GM19397 (cell line): ENCODE data around the gene TM4SF18.
"Not testable (repeated sequence)": the region's sequence is repeated elsewhere in the genome, so short reads cannot be mapped to it uniquely, and the experiment has no call there.

Experiments used
- ATAC-seq: cut with Tn5 transposase; IDR thresholded peaks from one replicate; pipeline ENCODE4 v1.9.1; 2021; ENCODE audit warnings: mild to moderate bottlenecking, moderate library complexity; ENCODE audit not compliant: unreplicated experiment

The TM4SF18 gene, protein sequence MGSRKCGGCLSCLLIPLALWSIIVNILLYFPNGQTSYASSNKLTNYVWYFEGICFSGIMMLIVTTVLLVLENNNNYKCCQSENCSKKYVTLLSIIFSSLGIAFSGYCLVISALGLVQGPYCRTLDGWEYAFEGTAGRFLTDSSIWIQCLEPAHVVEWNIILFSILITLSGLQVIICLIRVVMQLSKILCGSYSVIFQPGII

DNA sequence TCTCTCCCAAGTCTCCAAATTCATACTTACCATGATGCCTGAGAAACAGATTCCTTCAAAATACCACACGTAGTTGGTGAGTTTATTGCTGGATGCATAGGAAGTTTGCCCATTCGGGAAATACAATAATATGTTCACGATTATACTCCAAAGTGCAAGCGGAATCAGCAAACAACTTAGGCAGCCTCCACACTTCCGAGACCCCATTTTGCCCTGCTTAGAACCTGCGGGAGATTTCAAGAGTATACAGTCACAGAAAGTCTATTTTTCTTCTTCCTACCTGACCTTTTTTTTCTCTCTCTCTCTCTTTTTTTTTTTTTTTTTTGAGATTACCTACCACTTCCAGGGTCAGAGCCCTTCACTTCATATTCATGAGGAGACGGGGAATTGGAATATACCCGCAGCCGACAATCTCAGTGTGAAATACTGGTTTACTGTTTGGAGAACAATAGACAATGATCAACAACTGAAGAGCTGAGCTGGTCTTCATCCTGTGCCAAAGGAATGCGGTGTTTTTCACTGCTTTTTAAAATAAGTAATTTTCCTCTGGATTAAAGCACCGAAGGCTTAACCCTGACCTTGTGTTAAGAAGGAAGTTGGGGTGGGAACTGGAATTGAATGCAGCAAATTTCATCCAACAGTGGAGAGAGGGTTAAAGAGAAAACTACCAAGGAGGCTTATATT lies at the start of gene TM4SF18:
Gene TM4SF18 (minus strand): TSS at position 461 of the 684 bp plus-strand sequence. CDS start 254 bp downstream, at position 207.
- ATAC-seq: no peak

DNA sequence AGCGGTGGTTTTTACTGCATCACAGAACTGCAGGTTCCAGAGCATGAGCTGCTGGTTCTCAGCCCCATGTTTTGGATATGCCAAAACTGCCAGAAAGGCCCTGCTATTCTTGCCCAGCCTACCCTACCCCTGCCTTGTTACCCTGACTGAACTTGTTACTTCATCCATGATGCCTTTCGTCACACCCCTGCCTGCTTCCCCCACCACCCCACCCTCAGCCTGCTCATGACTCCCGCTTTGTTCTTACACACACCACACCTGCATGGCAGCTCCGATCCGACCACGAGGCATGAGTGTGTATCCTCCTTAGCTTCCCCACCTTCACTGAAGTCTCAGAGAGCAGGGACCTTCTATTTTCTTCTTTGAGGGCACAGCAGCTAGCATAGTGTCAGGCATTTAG lies 49.1 kb upstream of the TM4SF18 start:
- no peak for ATAC-seq

DNA sequence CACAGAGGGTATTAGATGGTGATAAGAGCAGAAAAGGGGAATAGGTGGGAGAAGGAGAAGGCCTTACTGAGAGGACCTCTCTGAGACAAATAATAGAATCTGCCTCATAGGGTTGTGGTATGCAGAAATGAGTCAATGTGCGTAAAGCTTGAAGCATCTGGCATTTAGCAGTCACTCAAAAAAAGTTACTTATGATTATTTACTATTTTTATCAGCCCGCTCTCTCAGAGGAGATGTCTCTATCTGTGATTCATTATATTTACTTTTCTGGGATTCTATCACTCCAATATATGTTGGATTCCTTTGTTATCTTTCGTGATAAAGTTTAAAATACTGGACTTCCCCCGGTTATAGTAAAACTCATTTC lies 48.6 kb upstream of the TM4SF18 start:
- ATAC-seq: no peak

DNA sequence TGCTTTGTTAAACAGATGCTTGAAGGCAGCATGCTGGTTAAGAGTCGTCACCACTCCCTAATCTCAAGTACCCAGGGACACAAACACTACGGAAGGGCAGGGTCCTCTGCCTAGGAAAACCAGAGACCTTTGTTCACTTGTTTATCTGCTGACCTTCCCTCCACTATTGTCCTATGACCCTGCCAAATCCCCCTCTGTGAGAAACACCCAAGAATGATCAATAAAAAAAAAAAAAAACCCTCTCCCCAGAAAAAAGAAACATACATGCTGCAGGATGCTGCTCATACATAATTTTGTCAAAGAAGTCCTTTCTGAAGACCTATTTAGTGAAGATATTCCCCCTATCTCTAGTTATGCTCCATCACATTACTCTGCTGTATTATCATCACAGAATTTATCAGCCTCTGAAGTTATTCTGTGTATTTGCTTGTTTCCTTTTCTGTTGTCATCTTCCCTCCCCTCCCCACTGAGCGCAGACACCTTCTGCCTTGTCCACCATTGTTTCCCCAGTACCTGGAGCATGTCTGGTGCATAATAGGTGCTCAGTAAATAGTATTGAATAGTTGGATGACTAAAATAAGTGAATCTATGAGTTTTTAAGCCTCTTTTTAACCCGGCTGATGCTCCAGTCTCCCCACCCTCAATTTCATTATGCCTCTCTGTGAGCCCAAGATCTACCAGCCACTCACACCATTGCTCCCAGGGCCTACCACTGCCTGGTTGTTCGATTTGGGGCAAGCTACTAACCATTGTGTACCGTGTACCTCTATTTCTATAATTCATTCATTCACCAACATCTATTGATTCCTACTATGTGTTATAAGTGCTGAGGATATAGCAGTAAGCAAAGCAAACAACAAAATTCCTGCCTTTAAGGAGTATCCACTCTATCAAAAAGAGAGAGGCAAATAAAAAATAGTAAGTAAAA lies 48.0 kb upstream of the TM4SF18 start:
- ATAC-seq: no peak

GRCh38 chr3:149380220-149380619 lies 46.8 kb upstream of the TM4SF18 start:
- not testable (repeated sequence) for ATAC-seq

- no peak for ATAC-seq
Measured at GRCh38 chr3:149378478-149379309, 45.3 kb upstream of the TM4SF18 start.

GRCh38 chr3:149377408-149378364 lies 44.2 kb upstream of the TM4SF18 start, which contains the start of gene TM4SF1:
Gene TM4SF1, minus strand, starts transcription at chr3:149377649. Its CDS starts 102 bp downstream, at chr3:149377547.
- no peak for ATAC-seq

- no peak for ATAC-seq
Measured at GRCh38 chr3:149376718-149377407, 43.4 kb upstream of the TM4SF18 start.

DNA sequence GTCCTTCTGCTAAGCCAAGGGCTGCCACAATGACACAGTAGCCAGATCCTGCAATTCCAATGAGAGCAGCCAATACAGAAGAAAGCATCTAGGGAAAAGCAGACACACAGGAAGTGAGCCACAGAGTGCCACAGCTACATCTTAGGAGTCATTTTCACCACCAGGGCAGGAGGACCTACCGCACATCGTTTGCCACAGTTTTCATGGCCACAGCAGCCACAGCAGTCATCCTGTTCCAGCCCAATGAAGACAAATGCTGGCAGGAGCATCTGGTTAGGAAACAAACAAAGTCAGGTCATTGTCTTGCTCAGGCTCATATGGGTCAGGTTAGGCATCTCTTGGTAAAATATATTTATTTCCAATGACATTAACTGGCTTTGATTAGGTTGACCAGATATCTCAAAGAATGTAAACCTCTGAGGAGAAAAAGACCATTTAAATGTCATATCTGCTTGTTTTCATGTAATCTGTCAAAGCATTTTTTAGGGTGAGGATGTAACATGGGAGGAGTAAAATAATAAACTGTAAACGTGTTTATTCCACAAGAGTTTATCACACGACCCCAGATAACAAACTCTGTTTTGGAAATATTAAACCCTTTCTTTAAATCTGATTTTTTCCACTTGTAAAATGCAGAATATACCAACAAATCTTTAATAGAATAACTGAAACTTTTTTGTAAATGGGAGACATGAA lies 42.2 kb upstream of the TM4SF18 start:
- no peak for ATAC-seq

GRCh38 chr3:149374793-149375500 lies 41.5 kb upstream of the TM4SF18 start:
- no peak for ATAC-seq

DNA sequence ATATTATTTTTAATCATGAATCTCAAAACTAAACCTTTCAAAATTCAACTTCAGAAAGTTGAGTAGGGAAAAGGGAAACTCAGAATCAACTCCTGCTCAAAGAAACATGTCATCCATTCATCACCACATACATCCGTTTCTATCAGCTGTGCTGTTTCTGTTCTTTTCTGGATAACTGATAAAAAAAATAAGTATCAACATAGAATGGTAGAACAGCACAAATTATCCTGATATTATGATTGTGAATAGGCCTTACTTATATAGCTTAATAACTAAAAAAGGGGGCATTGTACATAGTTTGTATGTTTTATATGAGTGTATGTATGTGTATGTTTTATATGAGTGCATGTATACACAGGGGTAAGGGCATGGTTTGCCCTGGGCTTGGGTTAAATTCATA lies 41.0 kb upstream of the TM4SF18 start:
- no peak for ATAC-seq

GRCh38 chr3:149373235-149374125 lies 40.0 kb upstream of the TM4SF18 start:
- no peak for ATAC-seq

- no peak for ATAC-seq
Measured at GRCh38 chr3:149371723-149372114, 38.3 kb upstream of the TM4SF18 start.

- ATAC-seq: no peak
Measured at GRCh38 chr3:149371001-149371722, 37.7 kb upstream of the TM4SF18 start.

DNA sequence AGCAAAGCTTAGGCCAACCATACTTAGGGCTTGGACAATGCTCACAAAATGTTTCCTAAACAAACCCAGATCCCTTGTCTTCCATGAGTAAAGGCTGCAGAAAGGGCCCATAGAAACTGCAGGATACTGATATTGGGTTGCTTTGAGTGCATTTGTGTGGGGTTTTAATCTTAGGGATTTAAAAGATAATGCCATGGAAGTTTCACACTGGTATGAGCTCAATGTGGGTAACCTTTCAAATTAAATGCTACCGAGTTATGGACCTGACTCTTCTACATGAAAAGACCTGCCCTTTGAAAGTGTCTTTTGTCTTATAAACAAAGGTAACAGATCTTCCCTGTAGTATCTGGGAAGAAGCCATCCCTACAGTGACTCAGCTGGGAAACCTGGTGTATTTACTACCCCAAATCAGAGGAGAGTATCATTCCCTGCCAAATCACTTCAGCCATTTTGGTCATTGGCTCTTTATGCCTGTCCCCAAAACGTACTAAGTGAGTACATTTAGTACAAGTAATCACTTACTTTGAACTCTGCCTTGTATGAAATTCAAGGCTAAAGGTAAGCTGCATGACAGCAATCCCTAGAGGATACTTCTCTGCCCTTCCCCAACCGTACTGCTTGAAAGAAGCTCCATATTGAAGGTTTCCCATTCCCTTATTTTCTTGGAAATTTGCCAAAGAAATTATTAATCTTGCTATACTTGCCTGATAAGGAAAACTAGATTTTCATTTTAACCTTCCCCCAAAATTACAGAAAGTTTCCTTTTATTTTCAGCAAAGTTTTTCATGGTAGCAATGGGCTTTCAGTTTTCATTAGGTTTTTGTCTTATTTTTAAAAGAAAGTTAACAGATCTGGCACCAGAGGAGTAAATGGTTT lies 36.8 kb upstream of the TM4SF18 start:
- ATAC-seq: no peak
